ENCODE measurements around the gene GPS1.

The GPS1 gene
- 64.5 to 126 (median 101) reads per million in 9 experiments for total RNA-seq

DNA sequence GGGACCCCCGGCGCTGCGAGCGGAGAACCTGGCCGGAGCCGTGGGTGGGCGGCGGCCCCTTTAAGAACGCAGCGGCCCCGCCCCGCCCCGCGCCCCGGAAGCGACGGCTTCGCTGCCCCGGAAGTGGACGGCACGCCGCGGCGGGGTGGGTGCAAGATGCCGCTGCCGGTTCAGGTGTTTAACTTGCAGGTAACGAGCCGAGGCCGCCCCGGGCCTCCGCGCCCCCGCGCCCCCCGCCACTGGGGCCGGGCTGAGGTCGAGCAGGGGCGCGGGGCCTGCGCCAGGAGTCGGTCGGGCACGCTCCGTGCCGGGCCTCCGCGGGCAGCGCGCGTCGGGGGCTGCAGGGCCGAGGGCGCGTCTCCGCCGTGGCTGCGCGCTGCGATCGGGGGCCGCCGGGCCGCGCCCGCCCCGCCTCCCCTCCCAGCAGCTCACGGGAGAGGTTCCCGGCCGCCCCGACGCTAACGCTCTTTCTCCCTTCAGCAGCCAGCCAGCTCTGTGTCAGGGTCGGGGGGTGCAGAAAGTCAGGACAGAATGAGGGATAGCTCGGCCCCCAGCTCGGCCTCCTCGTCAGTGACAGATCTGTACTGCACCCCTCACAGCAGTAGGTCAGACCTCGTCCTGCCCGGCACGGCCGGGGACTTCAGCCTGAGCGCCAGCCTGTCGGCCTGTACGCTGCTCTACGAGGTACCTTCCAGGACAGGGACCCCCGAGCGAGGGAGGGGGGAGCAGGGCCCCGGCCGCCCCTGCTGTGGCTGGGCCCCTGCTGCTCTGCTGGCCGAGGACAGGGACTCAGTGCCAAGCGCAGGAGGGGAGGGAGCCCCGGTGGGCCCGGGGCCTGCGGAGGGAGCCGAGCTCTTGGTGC, at the start of gene GPS1, which contains the start of gene RFNG:
GPS1 (plus strand) TSS at position 123 of the 862 bp plus-strand sequence; CDS start at position 157, 34 bp downstream.
RFNG (minus strand) TSS at position 36 of the 862 bp plus-strand sequence. CDS start 45 bp downstream, outside the sequence.
- Mint-ChIP-seq H3K4me1 (ENCODE audit: low read depth in 2 of 2) (peaks cover 5 to 22% of the 10 kb centered on the region in 2 donors), H3K4me3 (peak within 1 kb of the TSS; percentile 80 to 88), H3K27me3 (no peaks in the 10 kb centered on the region), H3K27ac (peak within 1 kb of the TSS; percentile 75 to 89), H3K9me3 (no peaks in the 10 kb centered on the region), H3K36me3 (ENCODE audit: insufficient read depth) (peaks cover 7% of the 10 kb centered on the region)
- peak; percentile 72 to 74 (median 73) for DNase-seq
- ATAC-seq (replicated peaks): peak; percentile 97

DNA sequence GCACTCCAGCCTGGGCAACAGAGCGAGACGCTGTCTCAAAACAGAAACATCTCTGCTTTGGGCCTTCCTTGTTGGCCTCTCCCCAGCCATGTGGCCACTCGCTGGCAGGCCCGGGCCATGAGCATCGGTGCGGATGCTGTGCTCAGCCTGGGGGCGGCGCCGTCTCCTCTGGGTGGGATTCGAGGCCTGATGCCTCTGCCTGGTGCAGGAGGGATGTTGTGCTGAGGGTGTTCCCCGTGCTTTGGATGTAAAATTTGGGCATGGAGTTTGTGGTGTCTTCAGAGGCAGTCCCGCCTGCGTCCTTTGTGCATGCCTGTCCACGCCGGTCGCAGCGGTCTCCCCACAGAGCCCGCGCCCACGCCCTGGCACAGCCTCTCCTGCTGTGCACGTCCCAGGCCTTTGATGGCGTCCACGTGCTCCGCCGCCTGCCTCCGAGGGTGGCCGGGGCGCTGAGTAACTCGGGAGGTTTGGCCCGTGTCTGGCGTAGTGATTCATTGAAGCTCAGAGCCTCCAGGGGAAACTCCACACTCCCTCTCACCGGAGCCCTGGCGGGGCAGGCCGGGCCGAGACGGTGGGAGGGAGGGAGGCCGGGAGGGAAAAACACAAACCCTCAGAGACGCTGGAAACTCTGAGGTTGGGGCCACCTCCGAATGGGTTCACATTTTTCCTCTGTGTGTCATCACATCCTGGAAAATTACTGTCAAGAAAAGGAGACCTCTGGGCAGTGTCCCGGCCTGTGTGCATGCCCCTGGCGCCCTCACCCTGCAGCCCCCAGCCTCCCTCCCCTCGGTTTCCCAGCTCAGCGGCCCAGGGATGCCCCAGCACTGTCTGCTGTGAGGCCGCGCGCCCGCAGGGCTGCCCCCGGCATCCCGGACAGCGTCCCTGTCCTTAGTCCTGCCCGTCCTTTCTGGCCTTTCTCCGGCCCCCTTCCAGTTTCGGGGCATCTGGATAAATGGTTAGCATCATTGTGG, 48.0 kb upstream of the GPS1 start:
- no peaks in the 10 kb centered on the region for H3K9me3 Mint-ChIP-seq
- H3K27me3 Mint-ChIP-seq: no peaks in the 10 kb centered on the region
- ATAC-seq (replicated peaks): no peak
- peaks cover 3% of the 10 kb centered on the region for H3K36me3 Mint-ChIP-seq (ENCODE audit: insufficient read depth)
- DNase-seq: no peak
- H3K27ac Mint-ChIP-seq: no peak overlapping the region
- no peak overlapping the region for H3K4me3 Mint-ChIP-seq
- peaks cover 3 to 6% of the 10 kb centered on the region in 2 donors for H3K4me1 Mint-ChIP-seq (ENCODE audit: low read depth in 2 of 2)

DNA sequence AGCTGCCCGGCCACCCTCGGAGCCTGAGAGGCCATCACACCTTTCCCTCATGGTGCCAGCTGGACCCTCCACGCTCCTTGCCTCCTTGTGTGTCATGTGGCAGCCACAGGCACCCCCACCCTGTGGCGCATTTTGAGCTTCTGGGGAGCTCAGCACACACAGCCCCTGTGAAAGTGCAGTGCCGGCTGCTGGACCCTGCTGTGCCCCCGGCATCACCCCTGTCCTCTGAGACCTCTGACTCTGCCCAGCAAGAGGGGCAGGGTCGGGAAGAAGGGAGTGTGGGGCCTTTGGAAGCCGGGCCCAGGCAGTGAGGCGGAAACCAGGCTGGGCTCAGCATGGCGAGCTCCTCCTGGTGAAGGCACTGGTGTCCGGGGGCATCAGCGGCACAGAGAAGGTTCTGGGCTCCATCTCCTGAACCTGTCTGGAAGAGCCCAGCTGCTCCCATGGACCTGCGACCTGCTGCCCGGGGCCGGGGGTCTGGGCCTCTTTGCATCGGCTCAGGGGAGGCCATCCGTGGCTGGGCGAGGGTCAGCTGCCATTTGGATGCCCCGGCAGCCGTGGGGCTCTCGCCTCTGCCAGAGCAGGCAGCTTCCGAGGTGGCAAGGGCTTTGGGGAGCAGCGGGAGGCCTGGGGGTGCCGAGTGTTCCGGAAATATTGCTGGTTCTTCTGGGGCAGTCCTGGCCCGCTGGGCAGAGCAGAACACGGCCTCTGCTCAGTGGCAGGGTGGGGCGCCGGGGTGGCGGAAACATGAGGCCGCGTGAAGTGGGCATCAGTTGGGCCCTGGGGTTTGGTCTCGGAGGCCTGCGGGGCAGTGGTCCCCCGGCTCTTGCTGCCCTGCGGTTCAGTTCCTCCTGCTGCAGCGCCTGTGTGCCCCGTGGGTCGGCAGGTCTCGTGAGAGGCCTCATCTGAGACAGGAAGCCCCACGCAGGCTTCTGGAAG, 46.9 kb upstream of the GPS1 start:
- Mint-ChIP-seq H3K4me3 (no peak overlapping the region), H3K27me3 (no peaks in the 10 kb centered on the region), H3K27ac (no peak overlapping the region), H3K4me1 (ENCODE audit: low read depth in 2 of 2) (peaks cover 3 to 5% of the 10 kb centered on the region in 2 donors), H3K9me3 (no peaks in the 10 kb centered on the region), H3K36me3 (ENCODE audit: insufficient read depth) (no peaks in the 10 kb centered on the region)
- no peak for ATAC-seq (replicated peaks)
- no peak for DNase-seq

DNA sequence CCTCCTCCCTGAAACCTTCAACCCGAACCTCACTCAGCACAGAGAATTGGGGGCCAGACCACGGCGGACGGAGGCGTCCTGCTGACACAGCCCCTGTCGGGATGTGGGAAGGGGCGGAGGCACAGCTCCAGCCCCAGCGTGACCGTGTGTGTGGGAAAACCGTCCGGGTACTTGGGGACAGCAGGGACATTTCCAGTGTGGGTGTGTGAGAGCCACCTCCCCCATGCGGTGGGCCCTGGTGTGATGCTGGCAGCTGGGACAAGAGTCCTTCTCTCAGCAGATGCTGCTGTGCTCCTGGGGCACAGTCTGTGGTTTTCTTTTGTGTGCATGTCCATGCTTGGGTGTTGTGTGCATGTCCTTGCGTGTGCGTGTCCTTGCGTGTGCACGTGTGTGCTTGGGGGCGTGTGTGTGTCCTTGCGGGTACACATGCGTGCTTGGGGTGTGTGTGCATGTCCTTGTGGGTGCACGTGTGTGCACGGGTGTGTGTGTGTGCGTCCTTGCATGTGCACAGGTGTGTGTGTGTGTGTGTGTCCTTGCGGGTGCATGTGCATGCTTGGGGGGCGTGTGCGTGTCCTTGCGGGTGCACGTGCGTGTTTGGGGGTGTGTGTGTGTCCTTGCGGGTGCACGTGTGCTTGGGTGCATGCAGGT, 45.9 kb upstream of the GPS1 start:
- H3K4me1 Mint-ChIP-seq (ENCODE audit: low read depth in 2 of 2): peaks cover 3% of the 10 kb centered on the region in 2 donors
- ATAC-seq (replicated peaks): no peak

DNA sequence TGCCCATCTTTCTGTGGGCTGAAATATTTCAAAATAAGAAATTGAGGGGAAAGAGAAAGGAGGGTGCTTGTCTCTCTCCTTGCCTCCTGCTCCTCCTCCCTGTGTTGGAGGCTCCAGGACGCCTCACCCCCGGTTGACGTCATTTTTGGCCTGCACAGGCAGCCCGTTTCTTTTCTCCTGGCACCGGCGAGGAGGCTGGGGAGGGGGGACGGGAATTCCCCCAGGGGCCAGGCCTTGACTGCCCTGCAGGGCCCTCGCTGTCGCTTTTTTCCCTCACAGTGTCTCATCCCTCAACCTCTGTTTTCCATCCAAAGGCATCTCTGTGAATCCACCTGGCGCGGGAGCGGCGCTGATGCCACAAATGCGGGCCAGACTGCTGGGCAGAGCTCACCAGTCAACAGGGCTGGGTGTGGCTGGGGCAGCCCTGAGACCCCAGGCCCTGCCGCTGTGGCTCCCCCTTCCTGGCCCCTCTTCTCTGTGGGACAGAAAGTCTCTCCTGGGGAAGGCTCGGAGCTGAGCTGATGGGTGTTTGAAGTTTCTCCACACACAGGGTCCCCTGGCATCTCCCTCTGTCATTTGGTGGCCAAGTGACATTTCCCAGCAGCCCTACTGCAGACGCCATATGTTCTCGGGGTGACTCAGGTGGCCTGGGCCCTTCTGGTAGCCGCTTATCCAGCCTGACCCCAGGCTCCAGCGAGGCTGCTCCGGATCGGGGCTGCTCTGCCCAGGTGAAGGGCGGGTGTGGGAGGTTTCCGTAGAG, 45.0 kb upstream of the GPS1 start:
- Mint-ChIP-seq H3K9me3 (no peaks in the 10 kb centered on the region), H3K4me3 (no peak overlapping the region), H3K27ac (no peak overlapping the region), H3K27me3 (no peaks in the 10 kb centered on the region), H3K36me3 (ENCODE audit: insufficient read depth) (no peaks in the 10 kb centered on the region), H3K4me1 (ENCODE audit: low read depth in 2 of 2) (peaks cover 3% of the 10 kb centered on the region in 2 donors)
- DNase-seq: no peak
- ATAC-seq (replicated peaks): no peak

More for the DNA sequence above, 45.9 kb upstream of the GPS1 start:
- H3K27ac Mint-ChIP-seq: no peak overlapping the region
- no peaks in the 10 kb centered on the region for H3K36me3 Mint-ChIP-seq (ENCODE audit: insufficient read depth)
- no peak for DNase-seq
- no peaks in the 10 kb centered on the region for H3K9me3 Mint-ChIP-seq
- H3K27me3 Mint-ChIP-seq: no peaks in the 10 kb centered on the region
- H3K4me3 Mint-ChIP-seq: no peak overlapping the region

DNA sequence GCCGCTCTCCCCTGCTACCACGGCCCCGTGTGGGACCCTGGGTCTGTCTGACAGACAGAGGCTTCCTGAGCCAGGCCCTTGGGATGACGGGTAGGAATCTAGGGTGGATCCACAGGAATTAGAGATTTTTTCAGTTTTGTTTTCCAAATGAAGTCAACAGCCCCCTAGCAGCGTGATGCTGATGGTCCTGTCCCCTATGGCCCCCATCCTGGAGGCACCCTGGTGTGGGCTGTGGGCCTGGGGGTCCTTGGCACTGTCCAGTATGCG, 44.5 kb upstream of the GPS1 start:
- H3K9me3 Mint-ChIP-seq: no peaks in the 10 kb centered on the region
- no peaks in the 10 kb centered on the region for H3K27me3 Mint-ChIP-seq

DNA sequence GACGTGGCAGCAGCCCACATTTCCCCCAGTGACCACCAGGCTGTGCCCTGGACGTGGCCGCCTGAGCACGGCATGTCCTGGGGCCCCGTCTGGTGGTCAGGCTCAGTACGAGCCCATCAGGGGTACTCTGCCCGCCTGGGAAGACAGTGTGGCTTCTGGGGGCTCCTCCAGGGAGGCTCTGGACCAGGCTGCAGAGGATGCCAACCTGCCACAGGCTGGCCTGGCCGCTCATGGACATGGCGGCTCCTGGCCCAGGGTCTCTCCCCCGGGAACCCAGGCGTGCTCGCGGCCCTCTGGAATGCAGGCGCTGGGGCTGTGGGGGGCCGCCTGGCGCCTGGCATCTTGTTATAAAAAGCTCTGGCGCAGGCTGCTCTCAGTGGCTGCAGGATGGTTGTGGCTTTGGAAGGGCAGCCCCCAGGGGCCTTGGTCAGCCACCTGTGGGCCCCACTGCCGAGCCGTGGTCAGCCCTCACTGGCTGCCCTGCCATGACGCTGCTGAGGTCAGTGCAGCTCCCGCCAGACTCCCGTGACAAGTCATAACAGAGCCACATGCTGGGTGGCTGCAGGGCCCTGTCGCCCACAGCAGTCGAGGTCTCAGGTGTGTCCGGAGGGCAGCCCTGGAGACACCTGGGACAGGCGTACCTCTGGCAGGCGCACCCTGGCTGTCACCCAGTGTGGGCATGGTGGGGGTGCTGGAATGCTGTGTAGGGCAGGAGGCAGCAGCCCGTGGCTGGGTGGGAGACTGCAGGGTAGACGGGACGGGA, 44.0 kb upstream of the GPS1 start:
- H3K9me3 Mint-ChIP-seq: no peaks in the 10 kb centered on the region
- H3K27ac Mint-ChIP-seq: no peak overlapping the region
- DNase-seq: no peak
- no peaks in the 10 kb centered on the region for H3K36me3 Mint-ChIP-seq (ENCODE audit: insufficient read depth)
- peaks cover 3% of the 10 kb centered on the region in 2 donors for H3K4me1 Mint-ChIP-seq (ENCODE audit: low read depth in 2 of 2)
- H3K4me3 Mint-ChIP-seq: no peak overlapping the region
- ATAC-seq (replicated peaks): no peak
- H3K27me3 Mint-ChIP-seq: no peaks in the 10 kb centered on the region

More for the DNA sequence above, 44.5 kb upstream of the GPS1 start:
- Mint-ChIP-seq H3K27ac (no peak overlapping the region), H3K36me3 (ENCODE audit: insufficient read depth) (no peaks in the 10 kb centered on the region), H3K4me3 (no peak overlapping the region), H3K4me1 (ENCODE audit: low read depth in 2 of 2) (peaks cover 3% of the 10 kb centered on the region in 2 donors)
- DNase-seq: no peak
- no peak for ATAC-seq (replicated peaks)

DNA sequence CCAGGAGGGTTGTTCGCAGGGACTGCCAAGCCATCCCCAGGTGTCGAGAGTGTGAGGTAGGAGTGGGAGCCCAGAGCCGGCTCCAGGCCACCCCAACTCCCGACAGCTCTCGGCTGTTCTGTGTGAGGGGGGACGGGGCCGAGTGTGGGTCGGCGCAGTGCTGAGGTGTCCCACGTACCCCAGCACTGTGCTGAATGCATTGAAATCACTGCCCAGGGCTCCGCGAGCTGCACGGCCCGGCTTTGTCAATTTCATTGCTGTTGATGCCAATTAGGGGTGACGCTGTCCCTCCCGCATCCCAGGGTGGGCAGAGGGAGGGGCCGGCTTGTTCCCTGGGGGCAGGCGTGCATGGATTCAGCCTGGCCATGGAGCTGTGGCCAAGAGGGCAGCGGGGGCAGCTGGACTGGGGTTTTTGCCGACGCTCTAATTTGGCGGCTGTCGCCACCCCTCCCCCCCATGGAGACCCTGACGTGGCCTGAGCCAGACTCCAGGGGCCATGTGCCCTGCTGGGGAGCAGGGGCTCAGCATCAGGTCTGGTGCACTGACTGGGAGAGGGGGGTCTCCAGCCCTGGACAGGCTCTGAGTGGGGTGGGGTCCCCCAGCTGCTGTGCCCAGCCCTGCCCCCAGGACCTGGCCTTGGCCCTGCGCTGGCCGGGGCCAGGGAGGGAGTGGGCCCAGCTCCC, 43.3 kb upstream of the GPS1 start:
- Mint-ChIP-seq H3K4me3 (no peak overlapping the region), H3K27ac (no peak overlapping the region), H3K27me3 (no peaks in the 10 kb centered on the region), H3K4me1 (ENCODE audit: low read depth in 2 of 2) (peaks cover 3% of the 10 kb centered on the region in 2 donors), H3K36me3 (ENCODE audit: insufficient read depth) (no peaks in the 10 kb centered on the region), H3K9me3 (no peaks in the 10 kb centered on the region)
- DNase-seq: no peak
- no peak for ATAC-seq (replicated peaks)

DNA sequence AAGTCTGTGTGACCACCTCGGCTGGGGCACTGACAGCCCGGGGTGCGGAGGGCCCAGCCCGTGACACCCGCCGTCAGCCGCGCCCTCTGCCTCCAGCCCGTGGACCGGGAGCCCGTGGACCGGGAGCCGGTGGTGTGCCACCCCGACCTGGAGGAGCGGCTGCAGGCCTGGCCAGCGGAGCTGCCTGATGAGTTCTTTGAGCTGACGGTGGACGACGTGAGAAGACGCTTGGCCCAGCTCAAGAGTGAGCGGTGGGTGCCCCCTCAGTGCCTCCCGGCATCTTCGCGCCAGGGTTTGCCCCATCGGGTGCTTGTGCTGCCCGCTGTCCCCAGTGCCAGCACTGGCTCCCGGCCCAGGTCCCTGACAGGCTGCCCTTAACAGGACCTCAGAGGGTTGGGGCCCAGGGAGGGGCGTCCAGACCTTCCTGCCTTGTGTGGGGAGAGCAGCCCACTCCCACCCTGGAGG, 42.7 kb upstream of the GPS1 start:
- DNase-seq (no peak), ATAC-seq (replicated peaks) (no peak)
- Mint-ChIP-seq H3K4me3 (no peak overlapping the region), H3K4me1 (ENCODE audit: low read depth in 2 of 2) (peaks cover 3% of the 10 kb centered on the region in 2 donors), H3K27me3 (no peaks in the 10 kb centered on the region), H3K36me3 (ENCODE audit: insufficient read depth) (no peaks in the 10 kb centered on the region), H3K9me3 (no peaks in the 10 kb centered on the region), H3K27ac (peak overlapping the region; percentile 19 to 29)

DNA sequence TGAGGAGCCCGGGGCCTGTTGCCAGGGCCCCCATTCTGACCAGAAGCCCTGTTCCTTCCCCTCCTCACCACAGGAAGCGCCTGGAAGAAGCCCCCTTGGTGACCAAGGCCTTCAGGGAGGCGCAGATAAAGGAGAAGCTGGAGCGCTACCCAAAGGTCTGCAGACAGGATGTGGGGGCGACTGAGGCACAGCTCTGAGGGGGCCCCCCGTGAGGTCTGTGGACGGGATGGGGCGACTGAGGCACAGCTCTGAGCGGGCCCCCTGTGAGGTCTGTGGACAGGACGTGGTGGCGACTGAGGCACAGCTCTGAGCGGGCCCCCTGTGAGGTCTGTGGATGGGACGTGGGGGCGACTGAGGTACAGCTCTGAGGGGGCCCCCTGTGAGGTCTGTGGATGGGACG, 42.3 kb upstream of the GPS1 start:
- H3K4me1 Mint-ChIP-seq (ENCODE audit: low read depth in 2 of 2): peaks cover 3% of the 10 kb centered on the region in 2 donors
- ATAC-seq (replicated peaks) (no peak), DNase-seq (no peak)
- no peaks in the 10 kb centered on the region for H3K9me3 Mint-ChIP-seq
- H3K4me3 Mint-ChIP-seq: no peak overlapping the region
- H3K27me3 Mint-ChIP-seq: no peaks in the 10 kb centered on the region
- H3K36me3 Mint-ChIP-seq (ENCODE audit: insufficient read depth): no peaks in the 10 kb centered on the region
- H3K27ac Mint-ChIP-seq: peak overlapping the region; percentile 19 to 29
